Mammary epithelial cell (primary cell): ENCODE data around the gene AP1S1.

Experiments
- EZH2 ChIP-seq: IDR thresholded peaks from 2 replicates; pipeline ENCODE4 v1.6.1; 2012; ENCODE audit warnings: low read length, inconsistent platforms, borderline replicate concordance
- TF ChIP-seq, protein P1 (sequence below), 2 donors: IDR thresholded peaks in 1 of 2; conservative IDR thresholded peaks in 1 of 2; 2 replicates each; pipeline ENCODE4 v1.5.1; 2011 to 2012; ENCODE audit warnings: inconsistent platforms in 2 of 2, low read length in 2 of 2, mild to moderate bottlenecking in 2 of 2, control low read depth in 1 of 2, low read depth in 1 of 2; ENCODE audit not compliant: insufficient read depth in 1 of 2; ENCODE audit errors: extremely low read depth in 1 of 2

DNA sequence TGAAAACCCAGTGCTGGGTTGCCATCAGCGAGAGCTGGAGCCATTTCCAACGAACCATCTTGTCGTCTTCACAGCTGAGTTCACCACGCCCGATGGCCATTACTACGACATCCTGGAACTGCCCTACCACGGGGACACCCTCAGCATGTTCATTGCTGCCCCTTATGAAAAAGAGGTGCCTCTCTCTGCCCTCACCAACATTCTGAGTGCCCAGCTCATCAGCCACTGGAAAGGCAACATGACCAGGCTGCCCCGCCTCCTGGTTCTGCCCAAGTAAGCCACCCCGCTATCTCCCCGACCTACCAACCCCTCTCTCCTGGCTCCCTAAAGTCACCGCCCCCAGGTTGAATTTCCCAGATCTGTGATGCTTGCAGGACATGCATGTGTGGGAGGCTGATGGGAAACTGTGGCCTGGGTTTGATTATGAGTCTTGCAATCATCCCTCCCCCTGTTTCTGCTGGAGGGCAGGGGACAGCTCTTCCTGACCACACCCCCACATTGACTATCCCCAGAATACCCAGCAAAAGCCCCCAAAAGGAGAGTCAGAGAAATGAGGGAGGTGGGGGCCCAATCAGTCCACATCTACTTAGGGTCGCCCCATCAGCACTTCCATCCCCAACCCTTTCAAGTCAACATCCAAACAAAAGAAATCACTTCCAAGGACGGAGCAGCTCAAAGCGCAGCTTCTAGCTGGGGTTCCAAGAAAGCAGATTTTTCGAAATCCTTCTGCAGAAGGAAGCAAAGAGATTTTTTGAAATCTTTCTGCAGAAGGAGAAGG is 20.5 kb upstream of the AP1S1 start:
- TF ChIP-seq, protein P1, sequence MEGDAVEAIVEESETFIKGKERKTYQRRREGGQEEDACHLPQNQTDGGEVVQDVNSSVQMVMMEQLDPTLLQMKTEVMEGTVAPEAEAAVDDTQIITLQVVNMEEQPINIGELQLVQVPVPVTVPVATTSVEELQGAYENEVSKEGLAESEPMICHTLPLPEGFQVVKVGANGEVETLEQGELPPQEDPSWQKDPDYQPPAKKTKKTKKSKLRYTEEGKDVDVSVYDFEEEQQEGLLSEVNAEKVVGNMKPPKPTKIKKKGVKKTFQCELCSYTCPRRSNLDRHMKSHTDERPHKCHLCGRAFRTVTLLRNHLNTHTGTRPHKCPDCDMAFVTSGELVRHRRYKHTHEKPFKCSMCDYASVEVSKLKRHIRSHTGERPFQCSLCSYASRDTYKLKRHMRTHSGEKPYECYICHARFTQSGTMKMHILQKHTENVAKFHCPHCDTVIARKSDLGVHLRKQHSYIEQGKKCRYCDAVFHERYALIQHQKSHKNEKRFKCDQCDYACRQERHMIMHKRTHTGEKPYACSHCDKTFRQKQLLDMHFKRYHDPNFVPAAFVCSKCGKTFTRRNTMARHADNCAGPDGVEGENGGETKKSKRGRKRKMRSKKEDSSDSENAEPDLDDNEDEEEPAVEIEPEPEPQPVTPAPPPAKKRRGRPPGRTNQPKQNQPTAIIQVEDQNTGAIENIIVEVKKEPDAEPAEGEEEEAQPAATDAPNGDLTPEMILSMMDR (conservative IDR thresholded peaks at IDR 0.05 in 1 of 2, IDR thresholded peaks at IDR 0.05 in 1 of 2; ENCODE audit: extremely low read depth in 1 of 2, insufficient read depth in 1 of 2, low read depth in 1 of 2, low read length in 2 of 2) = no peak
- TF ChIP-seq EZH2 = no peak
